Measurements from ENCODE around the gene CENPS. TPM values are rescaled to one million over a fixed set of nuclear protein-coding genes. Genes with fewer than 3 reads are reported as not detected.

The CENPS gene
- total and polyA plus RNA-seq, 9 of the 15 experiments (the other 6 are each of a cell fraction or from before 2014, with no cell fraction given) = 10.2 to 36.0 (median 26.0) TPM

GRCh38 chr1:10430216-10431069 is at the start of gene CENPS (continued):
- no peak for TF ChIP-seq RFX5 (IDR thresholded peaks at IDR 0.05; ENCODE audit: low read depth, low read length)
- peak; percentile 94 for TF ChIP-seq SP1 (CRISPR knock-in tag; IDR thresholded peaks at IDR 0.05)
- no peak for TF ChIP-seq MAFG (tag; conservative IDR thresholded peaks at IDR 0.05)
- TF ChIP-seq PPARD (CRISPR knock-in tag; IDR thresholded peaks at IDR 0.05) = no peak
- no peak for TF ChIP-seq MYNN (IDR thresholded peaks at IDR 0.05)
- TF ChIP-seq MYNN (CRISPR knock-in tag; IDR thresholded peaks at IDR 0.05) = no peak
- TF ChIP-seq REST (IDR thresholded peaks at IDR 0.05; ENCODE audit: borderline replicate concordance) = peak; percentile 90
- TF ChIP-seq REST (CRISPR knock-in tag; IDR thresholded peaks at IDR 0.05; ENCODE audit: low read depth) = peak; percentile 66; the same call in 1 of the 2 replicates
- no peak for TF ChIP-seq ZNF316 (IDR thresholded peaks at IDR 0.05)
- peak; percentile 86 to 97 for TF ChIP-seq MNT (conservative IDR thresholded peaks at IDR 0.05)
- TF ChIP-seq POLR2B (IDR thresholded peaks at IDR 0.05; ENCODE audit: low read depth, partially characterized antibody) = peak; percentile 60
- TF ChIP-seq RBM39 (optimal IDR thresholded peaks at IDR 0.05; ENCODE audit: low read depth, low read length) = no peak
- no peak for TF ChIP-seq ATF3 (IDR thresholded peaks at IDR 0.05)
- TF ChIP-seq ATF3 (CRISPR knock-in tag; conservative IDR thresholded peaks at IDR 0.05) = 0 out of 2 replicates have a peak, but pooled peaks have one; percentile 62
- TF ChIP-seq ZFP91 (CRISPR knock-in tag; IDR thresholded peaks at IDR 0.05) = 0 out of 2 replicates have a peak, but pooled peaks have one; percentile 4
- no peak for TF ChIP-seq NFIX (CRISPR knock-in tag; IDR thresholded peaks at IDR 0.05; ENCODE audit: low read depth)

Measured in K562 (cell line).